Fibroblast of skin of back (primary cell): ENCODE data around the gene GPD1L. TPM values are rescaled to one million over a fixed set of nuclear protein-coding genes. Genes with fewer than 3 reads are reported as not detected.
"Not testable (repeated sequence)": the region's sequence is repeated elsewhere in the genome, so short reads cannot be mapped to it uniquely, and the experiment has no call there.

Experiments
- DNase-seq: peaks from one replicate; pipeline ENCODE4 v3.0.0-alpha.2; 2013
- polyA plus RNA-seq, 2 experiments: library from polyadenylated mRNA; unstranded; fragments of 120-200 nt; gene quantifications; one replicate each; pipeline ENCODE4 v1.2.1, GENCODE V29; 2013; ENCODE audit not compliant: insufficient read length in 2 of 2

Gene GPD1L
- polyA plus RNA-seq (2013, experiment 1 of 2; ENCODE audit: insufficient read length) = 3.8 TPM
- polyA plus RNA-seq (2013, experiment 2 of 2; ENCODE audit: insufficient read length) = 5.1 TPM

DNA sequence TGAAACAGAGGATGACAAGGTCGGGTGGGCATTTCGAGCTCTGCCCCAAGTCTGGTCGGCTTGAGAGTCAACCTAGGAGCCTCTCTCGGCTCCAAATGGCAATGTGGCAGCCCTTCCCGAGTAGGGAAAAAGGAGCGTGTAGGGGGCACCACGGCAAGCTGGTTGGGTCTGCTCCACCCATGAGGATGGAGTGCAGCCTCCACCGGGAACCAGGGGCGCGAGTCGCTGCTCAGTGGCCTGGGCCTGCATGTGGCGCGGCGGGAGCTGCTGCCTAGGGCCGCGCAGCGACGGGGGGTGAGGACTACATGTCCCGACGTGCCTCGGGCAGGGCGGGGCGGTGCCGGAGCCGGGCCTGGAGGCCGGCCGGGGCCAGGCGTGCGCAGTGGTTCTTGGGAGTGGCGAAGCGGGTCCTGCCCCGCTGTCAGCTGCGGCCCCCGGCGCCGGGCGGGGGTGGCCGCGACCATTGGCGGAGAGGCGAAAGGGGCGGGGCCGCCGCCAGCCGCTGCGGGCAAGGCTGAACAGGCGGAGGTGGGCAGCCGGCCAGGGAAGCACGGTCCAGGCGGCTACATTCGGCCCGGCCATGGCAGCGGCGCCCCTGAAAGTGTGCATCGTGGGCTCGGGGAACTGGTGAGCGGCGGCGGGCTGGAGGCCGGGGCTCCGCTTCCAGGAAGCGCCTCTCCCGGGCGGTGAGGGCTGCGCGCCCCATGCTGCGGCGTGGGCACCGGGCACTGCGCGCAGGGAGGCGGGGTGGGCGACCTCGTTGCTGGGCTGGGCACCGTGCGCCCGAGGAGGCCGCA lies at the start of gene GPD1L:
Gene GPD1L (plus strand): TSS at position 489 of the 797 bp plus-strand sequence. CDS start 92 bp downstream, at position 581.
- peak; percentile 94 for DNase-seq

- not testable (repeated sequence) for DNase-seq
These were observed 48.0 kb upstream of the GPD1L start for GRCh38 chr3:32058465-32058864.

GRCh38 chr3:32062950-32063582 lies 43.4 kb upstream of the GPD1L start:
- peak; percentile 7 for DNase-seq

- DNase-seq = no peak
These were observed 39.7 kb upstream of the GPD1L start for GRCh38 chr3:32066686-32067085.

DNA sequence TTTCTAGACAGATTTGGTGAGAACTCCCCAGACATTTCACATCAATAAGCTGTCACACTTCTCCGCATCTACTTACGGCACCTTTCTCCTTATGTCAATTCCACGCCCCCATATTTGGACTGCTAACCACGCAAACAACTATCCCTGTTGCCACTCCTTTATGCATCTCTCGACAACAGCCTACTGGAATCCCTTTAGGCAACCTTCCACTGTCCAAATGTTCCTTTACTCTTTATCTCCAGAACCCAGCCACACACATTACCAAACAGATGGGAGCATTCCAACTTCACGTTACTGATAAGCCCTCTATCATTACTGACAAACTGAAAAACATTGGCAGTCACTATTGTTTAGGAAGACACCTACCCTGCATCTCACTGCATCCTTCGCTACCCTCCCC lies 32.2 kb upstream of the GPD1L start:
- DNase-seq = not testable (repeated sequence)

DNA sequence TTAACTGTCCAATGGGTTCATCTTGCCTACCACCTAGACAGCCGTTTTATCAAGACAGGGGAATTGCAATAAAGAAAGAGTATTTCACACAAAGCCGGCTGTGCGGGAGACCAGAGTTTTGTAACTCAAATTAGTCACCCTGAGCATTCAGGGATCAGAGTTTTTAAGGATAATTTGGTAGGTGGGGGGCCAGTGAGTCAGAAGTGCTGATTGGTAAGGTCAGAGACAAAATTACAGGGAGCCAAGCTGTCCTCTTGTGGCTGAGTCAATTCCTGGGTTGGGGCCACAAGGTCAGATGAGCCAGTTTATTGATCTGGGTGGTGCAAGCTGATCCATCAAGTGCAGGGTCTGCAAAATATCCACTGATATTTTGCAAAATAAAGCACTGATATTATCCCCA lies 29.9 kb upstream of the GPD1L start:
- no peak for DNase-seq

GRCh38 chr3:32077260-32078084 lies 28.9 kb upstream of the GPD1L start:
- no peak for DNase-seq

- DNase-seq = no peak
These were observed 28.3 kb upstream of the GPD1L start for GRCh38 chr3:32078085-32078634.

DNA sequence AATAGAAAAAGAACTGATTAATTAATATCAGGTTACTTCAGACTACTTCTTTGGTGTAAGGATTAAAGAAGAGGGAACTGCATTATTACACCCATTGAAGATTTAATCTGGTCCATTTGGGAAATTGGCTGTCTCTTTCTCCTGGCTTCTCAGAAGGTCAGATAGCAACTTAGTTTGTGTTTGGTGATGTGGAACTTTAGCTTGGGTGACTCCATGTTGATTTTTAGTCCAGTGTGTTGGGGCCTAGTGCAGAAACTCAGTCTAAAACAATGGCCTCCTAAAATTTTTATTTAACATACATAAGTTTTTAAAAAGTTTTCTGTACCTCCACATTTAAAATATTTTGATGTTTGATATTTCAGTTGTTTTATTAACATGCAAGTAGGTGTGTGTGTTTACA lies 27.6 kb upstream of the GPD1L start:
- DNase-seq = no peak

DNA sequence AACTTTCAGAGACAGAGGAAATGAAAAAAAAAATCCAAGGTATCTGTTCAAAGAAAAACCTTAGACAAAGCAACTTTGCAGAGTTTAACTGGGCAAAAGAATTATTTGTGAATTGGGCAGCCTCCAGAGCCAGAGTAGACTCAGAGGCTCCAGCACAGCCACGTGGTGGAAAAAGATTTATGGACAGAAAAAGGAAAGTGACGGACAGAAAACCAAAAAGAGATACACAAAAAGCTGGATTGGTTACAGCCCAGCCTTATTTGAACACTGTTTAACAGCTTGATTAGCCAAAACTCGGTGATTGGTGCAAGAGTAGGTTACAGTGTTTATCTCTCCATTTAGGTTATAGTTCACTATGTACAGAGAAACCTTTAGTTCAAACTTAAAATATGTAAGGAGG lies 23.7 kb upstream of the GPD1L start:
- DNase-seq = no peak

DNA sequence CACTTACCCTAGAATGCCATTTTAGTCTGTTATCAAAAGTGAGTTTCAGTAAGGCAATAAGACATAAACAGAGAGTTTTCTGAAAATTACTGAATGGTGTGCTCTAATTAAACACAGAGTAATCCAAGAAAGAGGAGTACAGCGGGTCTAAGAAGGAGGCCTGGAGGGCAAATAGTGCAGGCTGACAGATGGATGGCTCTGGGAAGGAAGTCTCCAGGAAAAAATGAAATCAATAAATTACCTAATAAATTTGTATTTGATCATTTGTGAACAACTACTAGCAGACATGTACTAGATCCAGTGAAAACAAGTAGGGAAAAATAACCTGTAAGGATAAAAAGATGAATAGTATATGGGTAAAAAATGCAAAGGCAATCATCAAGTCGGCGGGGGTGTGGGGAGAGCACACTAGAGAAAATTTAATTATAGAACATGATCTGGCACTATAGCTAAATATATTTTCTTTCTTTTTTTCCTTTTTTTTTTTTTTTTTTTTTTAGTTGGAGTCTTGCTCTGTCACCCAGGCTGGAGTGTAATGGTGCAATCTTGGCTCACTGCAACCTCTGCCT lies 22.6 kb upstream of the GPD1L start:
- no peak for DNase-seq

DNA sequence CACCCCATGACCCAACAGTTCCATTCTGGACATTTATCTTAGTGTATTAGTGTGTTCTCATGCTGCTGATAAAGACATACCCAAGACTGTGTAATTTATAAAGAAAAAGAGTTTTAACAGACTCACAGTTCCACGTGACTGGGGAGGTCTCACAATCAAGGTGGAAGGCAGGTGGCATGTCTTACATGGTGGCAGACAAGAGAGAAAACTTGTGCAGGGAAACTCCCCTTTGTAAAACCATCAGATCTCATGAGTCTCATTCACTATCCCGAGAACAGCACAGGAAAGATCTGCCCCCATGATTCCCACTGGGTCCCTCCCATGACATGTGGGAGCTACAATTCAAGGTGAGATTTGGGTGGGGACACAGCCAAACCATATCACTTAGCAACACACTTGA lies 21.6 kb upstream of the GPD1L start:
- no peak for DNase-seq

DNA sequence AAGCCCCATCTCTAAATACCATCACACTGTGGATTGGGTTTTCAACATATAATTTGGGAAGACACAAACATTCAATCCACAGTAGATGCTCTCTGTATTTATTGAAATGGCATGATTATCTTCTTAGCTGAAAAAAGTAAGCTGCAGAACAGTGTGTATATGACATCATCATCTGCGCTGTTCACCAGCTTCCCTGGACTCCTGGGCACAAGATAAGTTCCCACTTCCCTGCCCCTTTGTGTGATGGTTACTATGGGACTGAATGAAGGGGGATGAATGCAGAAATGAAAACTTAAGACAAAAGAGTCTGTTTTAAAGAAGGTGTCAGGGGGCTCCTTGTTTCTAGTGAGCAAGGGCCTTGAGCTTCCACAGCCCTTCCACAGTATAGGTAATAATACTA lies 20.0 kb upstream of the GPD1L start:
- no peak for DNase-seq

GRCh38 chr3:32089476-32089875 lies 16.9 kb upstream of the GPD1L start:
- no peak for DNase-seq

- no peak for DNase-seq
These were observed 13.2 kb upstream of the GPD1L start for GRCh38 chr3:32093204-32093603.

- no peak for DNase-seq
These were observed 11.0 kb upstream of the GPD1L start for GRCh38 chr3:32095431-32095830.

- no peak for DNase-seq
These were observed 8.7 kb upstream of the GPD1L start for GRCh38 chr3:32097768-32098167.

DNA sequence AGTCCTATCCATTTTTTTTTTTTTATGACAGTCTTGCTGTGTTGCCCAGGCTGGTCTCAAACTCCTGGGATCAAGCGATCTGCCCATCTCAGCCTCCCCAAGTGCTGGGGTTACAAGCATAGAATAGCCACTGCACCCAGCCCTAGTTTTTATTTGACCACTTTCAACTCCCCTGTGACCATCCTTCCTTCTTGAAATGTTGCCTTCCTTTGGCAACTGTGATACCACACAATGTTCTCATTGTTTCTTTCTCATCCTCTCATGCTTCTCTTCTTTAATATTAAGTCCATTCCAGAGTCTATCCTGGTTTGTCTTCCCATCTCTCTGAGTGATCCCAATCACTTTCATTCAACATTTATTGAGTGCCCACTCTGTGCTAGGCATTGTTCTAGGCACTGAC lies 7.9 kb upstream of the GPD1L start:
- DNase-seq = no peak

- DNase-seq = no peak
These were observed 6.0 kb upstream of the GPD1L start for GRCh38 chr3:32100465-32100864.

GRCh38 chr3:32102289-32102688 lies 4.1 kb upstream of the GPD1L start:
- DNase-seq = no peak

DNA sequence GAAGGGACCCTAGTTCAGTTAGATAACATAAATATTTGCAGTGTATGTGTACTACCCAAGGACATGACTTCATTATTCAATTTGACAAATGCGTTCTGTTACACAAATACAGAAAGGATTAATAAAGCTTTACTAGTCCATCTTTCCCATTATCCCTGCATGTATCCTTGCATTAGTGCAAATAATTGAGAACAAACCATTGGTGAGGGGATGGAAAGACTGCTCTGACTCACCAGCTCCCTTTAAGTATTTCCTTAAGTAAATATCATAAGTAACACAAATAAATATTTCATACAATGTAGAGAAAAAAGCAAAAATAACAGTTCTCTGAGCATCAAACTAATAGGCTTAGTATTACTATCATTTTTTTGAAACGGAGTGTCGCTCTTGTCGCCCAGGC lies 1.9 kb upstream of the GPD1L start:
- DNase-seq = peak; percentile 6
